HG02678 (cell line): ENCODE data around the gene TLE4.
A peak's percentile ranks its signal among the peaks of the same experiment; 100 is the strongest.
"Not testable (repeated sequence)": the region's sequence is repeated elsewhere in the genome, so short reads cannot be mapped to it uniquely, and the experiment has no call there.

ENCODE experiments used
- ATAC-seq: cut with Tn5 transposase; IDR thresholded peaks from one replicate; pipeline ENCODE4 v1.9.1; 2021; ENCODE audit warnings: mild to moderate bottlenecking, moderate library complexity; ENCODE audit not compliant: unreplicated experiment

Gene TLE4

DNA sequence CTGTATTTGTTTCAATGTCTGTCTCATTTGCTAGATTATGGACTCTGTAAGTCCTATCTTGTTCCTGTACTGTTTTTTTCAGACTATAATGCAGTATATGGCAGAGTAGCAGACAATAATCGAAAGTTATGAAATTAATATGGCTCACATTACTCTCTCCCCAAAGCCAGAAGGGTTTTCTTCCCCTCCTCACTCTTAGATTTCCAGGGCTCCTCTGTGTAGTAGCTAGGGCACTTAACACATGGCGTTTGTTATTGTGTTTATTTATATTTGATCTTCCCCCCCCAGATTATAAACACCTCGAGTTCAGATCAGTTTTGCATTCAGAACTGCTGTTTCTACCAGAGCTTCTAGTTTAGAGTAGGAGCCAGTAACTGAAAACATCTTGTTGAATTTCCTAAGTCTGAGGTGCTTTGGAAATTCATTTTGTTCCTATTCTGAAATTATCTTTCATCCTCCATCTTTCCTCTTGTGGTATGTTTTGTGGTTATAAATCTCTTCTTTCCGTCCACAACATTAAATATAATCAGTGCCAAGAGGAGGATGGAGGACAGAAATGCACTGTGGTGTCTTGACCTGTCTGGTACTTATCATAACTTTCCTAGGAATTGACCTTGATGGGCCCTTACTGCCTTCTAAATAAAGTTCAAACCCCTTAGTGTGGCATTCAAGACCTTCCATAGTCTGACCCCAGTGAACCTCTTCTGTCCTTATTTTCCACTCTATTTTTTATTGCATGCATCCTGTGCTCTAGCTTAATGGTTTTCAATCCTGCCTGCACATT is 27.0 kb downstream of the TLE4 start:
- no peak for ATAC-seq

DNA sequence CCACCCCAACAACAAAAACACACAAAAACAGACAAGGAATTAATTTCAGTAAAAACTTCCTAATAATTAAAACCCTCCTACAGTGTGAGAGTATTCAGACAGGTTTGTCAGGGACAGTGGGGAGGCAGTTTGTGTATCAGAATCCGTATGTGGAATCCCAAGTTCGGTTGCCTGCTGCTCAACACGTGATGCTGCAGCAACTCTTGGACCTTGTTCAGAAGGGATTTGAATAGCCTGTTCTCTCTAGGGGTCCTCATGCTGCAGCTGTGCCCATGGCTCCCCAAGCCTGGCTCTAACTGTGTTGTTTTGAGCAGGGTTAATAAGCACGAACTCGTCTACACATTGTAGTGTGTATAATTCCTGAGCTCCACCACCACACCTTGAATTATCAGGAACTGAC is 28.7 kb downstream of the TLE4 start:
- ATAC-seq: no peak

DNA sequence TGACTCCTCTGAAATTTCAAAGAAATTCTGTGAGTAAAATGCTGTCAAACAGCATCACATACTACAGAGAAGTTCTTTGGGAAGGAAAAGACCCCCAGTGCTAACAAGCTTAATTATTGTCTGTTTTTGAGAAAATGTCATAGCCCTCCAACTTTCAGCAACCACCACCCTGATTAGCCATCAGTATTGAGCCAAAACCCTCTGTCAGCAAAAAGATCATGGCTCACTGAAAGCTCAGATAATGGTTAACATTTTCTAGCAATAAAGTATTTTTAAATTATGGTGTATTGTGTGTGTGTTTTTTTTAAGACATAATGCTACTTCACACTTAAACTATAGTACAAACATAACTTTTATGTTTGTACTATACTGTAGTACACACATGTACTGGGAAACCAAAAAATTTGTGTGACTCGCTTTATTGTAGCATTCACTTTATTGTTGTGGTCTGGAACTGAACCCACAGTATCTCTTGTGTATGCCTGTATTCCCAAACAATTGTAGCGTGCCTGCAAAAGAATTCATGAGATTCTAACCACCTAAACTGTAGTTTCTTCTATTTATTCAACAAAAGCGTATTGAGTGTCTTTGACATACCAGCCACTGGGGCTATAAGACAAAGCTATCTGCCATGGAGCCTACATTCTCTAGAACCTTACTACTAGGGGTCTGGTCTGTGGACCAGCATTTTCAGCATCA is 31.6 kb downstream of the TLE4 start:
- no peak for ATAC-seq

DNA sequence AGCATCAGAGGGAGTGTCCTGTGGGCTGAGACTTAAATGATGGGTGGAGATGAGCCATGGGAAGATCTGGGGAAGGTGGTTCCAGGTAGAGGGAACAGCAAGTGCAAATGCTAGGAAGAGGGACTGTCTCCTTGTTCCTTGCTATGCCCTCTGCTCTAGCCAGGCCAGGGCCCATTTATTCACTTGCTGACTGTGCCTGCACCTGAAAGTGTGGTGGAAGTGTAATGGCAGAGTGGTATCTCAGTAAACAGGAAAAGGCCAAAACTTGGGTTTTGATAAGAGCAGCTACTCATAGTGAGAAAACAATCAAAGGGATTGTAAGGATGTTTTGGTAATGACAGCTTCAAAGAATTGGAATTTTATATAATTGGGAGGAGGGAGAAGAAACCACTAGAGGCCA is 32.4 kb downstream of the TLE4 start:
- no peak for ATAC-seq

DNA sequence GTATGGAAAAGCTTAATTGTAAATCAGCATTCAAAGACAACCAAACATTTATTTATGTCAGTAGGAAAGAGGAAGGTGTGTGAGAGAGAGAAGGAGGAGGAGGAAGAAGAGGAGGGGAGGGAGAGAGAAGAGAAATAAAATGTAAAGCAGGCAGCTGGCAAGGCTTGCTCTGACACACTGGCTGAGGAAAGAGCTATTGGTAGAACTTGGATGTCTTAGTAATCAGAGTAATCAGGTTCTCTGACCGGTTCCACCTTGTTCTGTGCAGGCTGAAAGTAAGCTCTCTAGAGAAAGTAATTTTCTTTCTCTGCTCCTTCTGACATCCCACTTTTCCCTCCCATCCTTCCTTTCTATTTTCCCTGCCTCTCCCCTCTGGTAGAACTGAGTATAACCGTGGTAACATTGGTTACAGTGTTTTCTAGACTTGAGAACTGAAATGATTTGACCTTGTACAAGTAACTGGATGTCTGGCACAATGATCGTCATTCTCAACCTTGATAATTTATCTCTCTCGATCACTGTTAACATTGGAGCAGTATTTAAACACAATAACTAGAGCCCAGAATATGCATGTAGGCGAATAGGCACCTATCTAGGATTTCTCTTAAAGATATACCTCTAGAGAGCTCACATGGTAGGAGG is 33.3 kb downstream of the TLE4 start:
- ATAC-seq: no peak

DNA sequence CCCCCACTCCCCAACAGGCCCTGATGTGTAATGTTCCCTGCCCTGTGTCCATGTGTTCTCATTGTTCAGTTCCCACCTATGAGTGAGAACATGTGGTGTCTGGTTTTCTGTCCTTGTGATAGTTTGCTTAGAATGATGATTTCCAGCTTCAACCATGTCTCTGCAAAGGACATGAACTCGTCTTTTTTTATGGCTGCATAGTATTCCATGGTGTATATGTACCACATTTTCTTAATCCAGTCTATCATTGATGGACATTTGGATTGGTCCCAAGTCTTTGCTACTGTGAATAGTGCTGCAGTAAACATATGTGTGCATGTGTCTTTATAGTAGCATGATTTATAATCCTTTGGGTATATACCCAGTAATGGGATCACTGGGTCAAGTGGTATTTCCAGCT is 34.8 kb downstream of the TLE4 start:
- ATAC-seq: not testable (repeated sequence)

DNA sequence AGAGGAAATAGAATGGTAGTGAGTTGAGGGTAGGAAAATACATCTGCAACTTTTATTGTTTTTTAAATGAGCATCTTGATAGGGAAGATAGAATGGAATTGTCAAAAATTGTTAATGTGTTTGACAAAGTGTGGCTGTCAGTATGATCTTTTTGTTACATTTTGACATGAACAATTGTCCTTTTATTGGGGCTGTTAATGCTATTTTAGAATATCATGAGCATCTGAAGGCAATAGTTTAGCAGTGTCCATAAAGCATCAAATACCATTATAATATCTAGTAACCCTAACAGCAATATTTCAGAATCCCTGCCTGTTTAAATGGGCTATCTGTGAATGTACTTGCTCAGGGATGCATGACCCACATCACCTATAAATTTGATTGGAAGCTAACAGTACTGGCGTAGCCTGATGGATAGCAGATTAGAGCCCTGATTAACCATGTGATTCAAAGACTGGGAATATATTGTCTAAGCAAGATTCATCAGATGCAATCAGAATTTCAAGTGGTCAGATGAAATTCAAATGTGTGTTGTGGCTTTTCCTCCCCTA is 37.8 kb downstream of the TLE4 start:
- ATAC-seq: no peak

DNA sequence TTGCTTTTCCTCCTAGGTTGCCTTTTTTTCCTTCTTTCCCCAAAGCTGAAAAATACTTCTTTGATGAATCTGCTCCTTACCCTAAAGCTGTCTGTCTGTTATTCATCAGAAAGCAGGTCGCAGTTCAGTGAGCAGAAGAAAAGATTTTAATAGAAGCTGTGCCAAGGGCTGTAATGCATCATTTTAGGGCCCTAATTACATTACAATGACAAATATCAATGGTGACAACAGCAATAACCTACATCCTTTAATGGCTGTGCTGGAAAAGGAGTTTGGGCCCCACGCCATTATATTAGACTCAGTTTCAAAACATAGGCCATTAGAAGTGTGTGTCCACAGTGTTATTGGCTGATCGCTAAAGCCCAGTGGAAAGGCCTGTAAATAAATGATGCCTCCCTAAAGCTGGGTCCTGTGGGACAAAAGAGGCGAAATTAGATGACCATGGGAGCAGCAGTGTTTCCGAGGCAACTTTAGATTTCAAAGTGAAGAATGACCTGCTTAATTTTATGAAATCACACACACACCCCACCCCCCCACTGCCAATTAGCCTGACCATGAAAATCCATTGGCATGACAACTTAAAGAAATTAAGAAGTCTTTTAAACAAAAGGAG is 38.4 kb downstream of the TLE4 start:
- ATAC-seq: no peak

DNA sequence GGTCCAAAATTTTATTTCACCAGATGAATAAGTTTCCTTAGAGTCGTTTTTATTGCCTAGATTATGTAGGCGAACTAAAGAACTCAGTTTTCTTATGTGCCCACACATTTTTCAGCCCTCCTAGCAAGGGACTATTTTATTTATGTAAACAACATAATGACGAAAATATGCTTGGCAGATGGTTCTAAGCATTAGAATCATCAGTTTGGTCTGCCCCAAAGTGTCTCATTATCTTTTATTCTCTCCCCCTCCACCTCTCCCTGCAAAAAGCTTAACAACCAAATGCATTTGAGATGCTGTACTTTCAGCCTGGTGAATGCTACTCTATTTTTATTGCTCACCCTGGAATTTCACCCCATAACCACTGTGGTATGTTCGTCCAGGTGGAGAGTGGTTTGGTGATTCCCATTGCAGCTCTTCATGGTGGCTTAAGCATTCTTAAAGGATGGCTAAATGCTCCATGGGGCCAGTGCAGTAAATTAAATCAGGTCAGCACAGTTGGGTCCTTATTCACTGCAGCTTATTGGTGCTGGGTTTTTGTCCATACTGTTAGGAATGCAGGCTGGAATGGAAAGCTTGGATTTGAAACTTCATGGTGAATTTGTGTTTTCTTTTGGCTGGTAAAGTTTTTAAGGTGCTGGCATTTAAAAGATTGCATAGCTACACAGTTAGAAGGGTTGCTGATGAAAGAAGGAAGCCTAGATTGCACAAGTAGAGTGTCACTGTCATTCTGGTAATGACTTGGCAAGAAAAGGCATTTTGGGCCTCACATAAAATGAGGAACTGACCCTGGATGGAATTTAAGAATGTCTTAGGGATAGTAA is 39.2 kb downstream of the TLE4 start:
- peak; percentile 89 for ATAC-seq

DNA sequence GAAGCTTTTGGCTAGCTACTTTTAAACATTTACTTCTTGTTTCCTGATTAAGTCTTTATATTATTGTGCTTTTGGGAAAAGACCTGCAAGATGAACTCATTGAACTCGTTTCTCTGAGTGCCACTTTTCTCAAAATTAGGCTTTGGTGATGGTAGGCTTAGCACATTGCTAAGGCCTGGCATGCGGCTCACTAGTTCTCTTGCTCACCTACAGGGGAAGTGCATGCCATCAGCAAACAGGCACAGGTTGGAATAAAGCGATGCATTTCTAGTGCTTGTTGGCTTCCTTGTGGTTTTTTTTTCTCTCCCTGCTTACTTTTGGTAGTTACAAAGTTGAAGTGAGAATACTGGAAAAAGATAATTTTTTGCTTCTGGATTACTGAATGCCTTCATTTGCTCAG is 41.4 kb downstream of the TLE4 start:
- ATAC-seq: no peak

DNA sequence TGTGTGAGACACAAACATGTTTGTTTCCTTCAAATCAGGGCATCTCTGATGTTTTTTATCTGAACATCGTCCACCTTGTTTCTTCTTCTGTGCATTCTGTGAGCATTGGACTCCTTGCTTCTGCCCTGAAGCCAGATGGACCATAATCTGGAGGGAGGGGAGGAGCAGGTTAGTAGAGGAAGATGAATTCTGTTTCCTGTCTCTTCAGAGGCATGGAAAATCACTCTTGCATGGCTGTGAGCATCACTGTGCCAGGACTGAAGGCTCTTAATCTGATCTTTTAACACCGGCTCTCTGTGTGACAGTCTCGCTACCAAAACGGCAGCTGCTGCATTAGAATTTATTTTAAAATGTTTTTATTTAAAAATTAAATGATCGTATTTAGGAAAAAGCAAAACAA is 43.3 kb downstream of the TLE4 start:
- ATAC-seq: no peak

DNA sequence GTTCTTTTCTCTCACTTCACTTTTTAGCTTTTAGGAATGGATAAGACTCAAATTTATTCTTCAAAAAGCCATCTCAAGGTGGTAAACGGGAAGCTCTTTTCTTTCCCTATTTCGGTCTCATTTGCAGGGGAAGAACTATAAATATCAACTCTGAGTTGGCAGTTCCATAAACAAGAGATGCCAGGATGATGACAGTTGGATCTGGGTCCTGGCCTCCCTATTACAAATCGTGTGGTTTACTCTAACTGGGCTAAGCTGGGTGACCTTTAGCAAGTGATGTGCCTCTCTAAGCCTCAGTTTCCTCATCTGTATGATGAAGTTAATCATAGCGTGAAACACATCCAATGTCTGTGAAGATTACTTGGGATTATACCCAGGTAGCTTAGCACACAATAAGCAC is 44.2 kb downstream of the TLE4 start:
- no peak for ATAC-seq

DNA sequence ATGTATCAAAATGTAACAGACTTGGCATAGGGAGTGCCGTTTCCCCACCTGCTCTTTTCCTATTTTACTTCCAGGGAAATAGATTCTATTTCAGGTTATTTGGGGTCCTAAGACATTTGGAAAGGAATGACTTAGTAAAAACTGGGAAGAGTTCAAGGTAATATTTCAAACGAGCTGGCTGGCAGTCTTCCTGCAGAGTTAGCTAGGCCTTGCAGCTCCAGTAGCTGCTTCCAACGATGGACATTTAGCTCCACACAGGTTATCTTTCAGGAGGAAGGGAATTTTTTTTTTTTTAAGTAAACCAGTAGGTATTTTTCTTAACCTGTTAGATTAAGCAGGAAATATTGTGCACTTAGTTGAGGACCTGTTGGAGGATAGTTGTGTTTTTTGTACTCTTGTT is 45.2 kb downstream of the TLE4 start:
- no peak for ATAC-seq

DNA sequence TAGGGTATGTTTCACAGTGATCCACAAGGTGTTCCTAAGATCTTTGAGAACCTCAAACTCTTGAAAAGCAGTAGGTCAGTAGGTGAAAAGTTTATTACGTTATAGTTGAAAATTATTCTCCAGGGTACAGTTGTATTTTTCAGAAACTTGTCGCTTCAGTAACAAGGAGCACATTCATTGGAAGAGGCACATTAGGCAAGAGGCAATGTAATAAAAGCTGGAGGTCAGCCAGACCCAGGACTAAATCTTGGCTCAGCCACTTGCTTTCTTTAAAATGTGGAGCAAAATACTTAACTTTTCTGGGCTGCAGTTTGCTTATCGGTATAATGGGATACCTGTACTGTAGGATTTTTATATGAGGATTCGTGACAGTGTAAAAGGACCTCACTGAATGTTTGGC is 45.6 kb downstream of the TLE4 start:
- ATAC-seq: no peak

DNA sequence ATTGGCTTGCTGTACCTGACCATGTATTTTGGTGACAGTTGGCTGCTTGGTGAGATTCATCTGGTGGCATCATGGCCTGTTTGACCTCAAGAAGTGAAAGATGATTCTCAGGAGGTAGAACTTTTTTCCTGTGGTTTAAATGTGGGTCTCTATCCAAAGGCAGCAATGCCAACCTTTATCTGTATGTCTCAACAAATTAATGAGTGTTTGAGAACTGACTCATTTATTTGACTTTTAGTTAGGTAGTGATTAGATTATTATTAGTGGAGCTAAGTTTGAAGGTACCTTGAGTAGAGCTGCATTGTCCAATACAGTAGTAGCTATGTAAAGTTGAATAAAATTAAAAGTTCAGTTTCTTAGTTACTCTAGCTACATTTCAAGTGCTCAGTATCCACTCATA is 48.2 kb downstream of the TLE4 start:
- no peak for ATAC-seq

DNA sequence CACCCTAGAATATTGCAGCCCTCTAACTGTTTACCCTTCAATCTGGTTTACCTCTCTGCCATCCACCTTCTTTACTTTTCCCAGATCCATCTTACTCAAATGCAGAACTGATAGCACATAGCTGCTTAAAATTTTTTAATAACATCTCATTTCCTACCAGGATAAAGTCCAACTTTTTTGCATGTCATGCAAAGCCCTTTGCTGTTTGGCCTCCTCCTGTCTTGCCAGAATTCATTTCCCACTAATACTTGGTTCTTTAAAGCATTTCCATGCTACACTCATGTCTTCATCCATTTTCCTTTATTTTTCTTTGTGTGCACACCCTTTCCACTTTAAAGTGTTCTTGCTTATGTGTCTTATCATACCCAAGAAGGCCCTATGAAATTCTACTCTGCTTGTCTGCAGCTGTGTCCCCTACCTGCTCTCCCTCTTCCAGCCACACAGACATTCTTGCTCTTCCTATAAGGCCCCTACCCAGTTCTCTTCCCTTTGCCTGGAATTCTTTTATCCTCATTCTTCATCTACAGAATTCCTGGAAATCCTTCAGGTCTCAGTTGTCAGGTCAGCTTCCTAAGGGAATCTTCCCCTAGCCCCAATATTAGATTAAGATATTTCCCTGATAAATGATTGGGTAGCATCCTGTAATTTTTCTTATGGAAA is 50.3 kb downstream of the TLE4 start:
- no peak for ATAC-seq

DNA sequence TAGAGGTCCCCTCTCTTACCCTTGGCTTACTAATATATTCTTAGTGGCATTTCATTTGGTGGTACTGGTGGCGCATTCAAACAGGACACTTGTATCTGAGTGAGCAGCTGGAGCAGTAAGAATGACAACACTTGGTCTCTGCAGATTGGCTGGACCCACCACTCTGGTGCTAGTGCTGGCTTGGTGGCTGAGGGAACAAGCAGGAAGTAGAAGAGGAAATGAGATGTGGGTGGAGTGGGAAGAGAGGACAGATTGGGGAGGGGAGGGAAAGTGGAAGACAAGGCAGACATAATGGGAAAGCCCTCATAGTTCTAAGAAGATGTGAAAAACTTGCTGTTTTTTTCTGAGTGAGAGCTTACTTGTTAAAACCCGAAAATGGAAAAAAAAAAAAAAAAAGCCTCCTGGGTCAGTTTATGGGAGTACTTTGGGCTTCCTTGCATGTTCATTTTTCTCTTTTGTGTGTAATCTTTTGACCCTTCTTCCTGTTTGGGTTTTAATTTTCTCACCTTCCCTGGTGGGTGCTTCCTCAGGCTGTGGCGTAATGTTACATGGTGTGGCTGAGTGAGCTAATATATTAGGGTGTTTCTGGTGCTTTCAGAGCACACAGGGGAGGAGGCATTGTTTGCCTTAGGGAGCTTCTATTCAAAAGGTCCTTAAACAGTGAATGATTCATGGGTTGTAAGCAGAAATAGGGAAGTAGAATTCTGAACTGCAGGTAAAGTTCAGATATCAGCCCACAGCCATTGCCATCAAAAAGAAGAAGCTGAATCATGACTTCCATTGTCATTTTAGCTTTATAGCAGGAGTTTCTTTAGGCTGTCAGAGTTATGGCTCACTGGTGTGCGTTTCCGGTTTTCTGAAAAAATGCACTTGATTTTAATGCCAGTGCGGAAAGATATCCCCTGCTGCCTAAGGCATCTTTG is 52.3 kb downstream of the TLE4 start:
- peak; percentile 89 for ATAC-seq

DNA sequence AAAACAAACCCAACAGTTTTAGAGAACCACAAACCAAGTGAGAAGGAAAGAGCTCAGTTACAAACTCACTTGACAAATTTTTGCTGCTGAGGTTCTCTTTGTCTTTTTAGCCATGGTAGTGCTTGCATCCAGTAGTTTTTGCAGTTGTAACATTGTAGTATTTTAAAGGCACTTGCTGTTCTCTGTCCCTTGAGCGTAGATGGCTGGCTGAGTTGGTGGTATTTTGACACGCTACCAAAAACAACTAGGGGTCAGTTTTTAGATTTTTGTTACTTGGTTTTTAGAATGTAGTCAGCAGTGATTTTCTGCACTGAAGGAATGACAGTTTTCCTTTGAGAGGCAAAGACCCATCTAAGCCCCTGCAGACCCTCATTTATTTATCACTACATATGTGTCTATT is 58.0 kb downstream of the TLE4 start:
- no peak for ATAC-seq
